Activated CD8-positive, alpha-beta memory T cell treated with anti-CD3 and anti-CD28 coated beads for 1 hour (primary cell): ENCODE results near the gene TBX15.

Experiments used
- DNase-seq, 2 donors: peaks; one replicate each; pipeline ENCODE4 v3.0.0-alpha.2; 2020; ENCODE audit warnings: low read depth in 1 of 2; ENCODE audit errors: extremely low read depth in 1 of 2

The TBX15 gene

DNA sequence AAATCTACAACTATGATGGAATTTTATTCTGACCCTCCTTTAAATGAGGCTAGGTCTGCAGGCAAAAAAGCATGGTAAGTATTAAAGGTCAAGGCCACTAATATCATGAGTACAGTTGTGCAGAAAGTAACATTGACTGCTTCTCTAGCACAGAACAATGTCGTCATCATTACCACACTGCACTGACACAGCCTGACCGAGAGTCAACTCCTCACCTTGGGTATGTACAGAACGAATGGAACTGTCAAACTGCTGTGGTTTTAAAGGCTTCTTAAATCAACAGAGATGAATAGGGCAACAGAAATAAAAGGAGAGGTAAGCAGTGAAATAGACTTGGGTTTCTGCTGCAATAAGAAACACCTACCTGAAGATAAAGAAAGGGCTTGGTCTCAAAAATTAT lies 88.8 kb downstream of the TBX15 start:
- no peak for DNase-seq

DNA sequence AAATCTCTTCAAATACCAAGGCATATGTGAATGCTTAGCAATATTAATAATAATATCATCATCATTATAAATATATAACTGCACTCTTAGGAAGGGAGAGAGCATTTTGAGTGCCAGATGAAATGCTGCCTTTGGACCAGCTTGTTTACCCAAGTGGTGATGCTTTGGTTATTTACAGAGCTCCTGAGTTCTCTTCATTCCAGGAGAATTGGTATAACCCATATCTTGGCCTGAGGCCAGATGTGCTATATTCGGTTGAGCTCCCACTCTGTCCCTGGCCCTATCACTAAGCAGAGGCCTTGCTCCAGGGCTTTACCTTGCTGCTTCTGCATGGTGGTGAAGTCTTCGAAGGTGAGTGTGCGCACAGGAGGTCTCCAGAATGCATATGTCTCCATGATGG lies 89.4 kb downstream of the TBX15 start:
- DNase-seq: no peak

DNA sequence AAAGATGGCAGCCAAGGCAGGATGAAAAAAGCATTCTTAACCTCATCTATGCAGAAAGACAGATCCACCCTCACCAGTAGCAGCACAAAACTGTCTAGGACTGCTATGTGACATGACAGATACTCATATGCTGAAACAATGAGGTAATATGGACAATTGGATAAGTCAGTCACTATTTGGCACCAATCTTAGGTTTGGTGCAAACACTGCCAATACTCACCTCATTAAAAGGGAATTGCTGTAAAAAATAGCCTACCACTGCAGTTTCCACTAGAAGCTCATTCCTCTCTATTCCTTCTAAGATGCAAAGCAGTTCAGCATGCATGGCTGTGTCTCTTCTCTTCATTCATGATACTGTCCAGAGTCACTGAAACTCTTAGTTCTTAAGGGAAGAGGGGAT lies 91.7 kb downstream of the TBX15 start:
- no peak for DNase-seq

DNA sequence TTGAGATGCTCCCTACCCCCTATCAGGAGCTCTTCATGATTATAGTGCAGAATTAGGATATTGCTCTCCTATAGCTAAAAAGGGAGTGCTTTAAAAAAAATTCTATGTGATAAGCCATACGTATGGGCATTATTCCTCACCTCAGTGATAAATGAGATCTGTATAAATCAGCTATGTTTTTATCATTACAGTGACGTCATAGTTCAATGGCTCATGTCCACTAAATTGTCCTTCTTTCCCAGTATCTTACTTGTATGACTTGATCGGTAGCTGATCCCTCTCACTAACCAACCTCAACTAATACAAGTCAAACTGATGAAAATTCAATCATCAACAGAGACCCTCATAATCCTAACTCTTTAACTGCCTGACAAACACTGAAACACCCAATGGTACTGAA lies 93.3 kb downstream of the TBX15 start:
- DNase-seq: no peak

DNA sequence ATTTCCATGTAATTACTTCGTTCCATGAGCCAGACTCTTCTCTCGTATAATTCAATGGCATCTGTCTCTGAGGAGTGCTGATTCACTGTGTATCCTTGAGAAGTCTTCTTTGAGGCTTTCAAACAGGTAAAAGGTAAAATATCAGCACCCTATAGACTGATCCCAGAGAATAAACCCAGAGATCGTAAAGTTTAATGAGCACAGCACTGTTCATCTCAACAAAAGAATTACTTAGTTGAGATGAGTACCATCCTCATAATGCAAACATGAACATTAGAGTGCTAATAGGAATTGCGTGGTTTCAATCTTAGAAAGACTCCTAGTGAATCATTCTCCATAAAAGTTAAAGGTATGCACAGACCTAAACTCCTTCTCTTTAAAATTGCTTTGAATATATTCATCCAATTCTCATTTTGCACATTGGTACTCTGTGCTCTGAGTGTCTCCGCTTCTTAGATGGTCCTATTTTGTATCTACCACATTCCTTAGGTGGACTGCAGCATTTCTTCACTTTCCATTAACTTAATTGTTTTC lies 97.2 kb downstream of the TBX15 start:
- DNase-seq: no peak

DNA sequence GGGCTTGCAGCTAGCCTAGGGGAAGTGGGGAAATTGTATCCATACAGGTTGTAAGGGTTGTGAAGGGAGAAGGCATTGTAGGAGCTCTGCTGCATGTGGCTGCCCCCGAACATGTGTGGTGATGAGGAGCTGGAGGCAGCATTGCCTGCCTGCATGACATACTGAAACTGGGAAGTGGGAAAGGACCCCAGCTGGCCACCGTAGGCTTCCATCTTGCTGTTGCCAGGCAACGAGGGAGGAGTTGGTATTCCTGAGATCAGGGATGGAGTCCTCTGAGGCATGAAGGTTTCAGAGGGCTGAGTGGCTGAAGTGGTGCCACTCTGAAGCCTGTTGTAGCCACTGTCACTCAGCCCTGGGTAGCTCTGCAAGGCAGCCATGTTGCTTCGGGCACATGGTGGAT lies 103.2 kb downstream of the TBX15 start:
- DNase-seq: no peak

DNA sequence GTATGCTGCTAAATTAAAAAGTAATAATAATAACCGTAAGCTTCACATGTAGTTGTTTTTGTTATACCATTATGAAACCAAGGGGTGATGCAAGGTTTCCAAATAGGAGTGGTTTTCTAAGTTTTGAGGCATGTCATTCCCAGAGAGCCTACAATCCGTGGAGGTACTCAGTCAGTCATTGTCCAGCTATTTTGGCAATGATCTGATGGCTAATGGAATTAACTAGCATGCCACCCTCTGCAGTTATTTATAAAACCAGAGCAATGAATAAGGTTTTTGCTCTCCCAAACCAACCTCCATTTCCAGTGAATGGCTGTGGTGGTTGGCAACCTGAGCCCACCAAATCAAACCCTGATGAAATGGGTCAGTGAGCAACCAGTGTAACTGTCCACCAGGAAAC lies 106.4 kb downstream of the TBX15 start:
- DNase-seq: no peak

DNA sequence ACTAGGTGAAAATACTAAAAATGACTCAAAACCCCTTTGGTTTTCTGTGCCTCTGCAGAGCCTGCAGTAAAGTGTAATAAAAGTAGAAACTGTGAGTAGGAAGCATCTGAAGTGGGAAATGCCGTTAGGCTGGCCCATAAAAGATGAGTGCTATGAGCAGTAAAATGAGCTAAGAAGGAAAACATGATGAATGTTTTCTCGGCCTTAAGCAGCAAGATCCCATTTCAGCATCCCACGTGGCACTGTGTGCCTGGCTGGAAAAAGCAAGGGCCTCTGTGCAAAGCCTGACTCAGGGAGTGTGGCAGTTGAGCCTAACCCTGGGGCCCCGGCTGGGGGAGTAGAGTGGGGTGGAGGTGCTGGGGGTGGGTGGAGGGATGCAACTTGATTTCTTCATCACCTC lies 109.5 kb downstream of the TBX15 start:
- DNase-seq: no peak

DNA sequence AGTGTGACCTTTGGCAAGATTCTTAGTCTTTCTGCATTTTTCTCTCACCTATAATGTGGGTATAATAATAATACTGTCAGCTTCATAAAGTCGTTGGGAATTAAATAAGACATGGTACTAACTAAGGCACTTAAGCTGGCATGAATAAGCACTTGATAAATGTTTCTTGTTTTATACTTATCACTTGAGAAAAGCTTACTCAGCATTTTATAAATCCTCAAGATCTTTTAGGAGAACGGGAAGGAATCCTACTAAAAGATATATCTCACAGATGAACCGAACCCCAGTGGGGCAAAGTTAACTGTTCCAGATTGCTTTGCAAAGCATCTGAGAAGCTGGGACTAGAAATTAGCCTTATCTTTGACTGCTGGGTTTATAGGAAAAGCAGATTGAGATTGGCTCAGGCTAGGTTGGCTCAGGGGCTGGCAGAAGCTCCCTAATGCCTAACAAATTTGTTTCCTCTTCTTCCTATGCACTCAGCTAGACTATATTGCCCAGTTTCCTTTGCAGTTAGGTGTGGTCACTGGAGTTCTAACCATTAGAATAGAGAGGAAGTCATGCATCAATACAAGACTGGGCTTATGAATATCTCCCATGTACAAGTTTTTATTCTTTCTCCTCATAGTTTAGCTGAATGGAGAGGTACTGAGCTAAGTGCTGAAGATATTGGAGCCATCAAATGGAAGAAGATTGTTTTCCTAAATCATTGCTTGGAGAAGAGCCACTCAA lies 110.3 kb downstream of the TBX15 start:
- no peak for DNase-seq

DNA sequence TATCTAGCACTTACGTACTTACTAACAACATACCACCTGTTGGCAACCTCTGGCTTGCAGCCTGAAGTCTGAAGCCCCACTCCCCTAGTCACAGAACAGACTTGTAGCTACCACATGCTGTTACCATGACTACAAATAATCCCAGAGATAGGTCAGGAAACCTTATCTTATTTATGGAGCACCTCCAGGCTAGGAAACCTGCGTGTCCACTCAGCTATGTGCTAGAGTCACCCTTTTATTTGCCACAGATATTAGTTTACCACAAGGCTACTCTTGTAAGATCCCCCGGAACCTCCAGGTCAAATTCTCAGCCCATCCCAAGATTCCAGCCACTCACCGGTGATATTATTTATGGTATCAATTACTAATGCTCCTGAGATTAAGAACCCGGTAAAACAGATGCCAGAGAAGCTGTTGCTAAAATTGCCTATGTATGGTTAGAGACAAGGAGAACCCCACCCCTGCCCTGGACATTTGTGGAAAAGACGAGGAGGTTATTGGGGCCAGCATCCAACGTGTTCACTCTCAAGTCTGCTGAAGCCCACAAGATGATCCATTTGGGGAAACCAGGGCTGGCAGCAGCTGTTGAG lies 116.5 kb downstream of the TBX15 start:
- DNase-seq: no peak

DNA sequence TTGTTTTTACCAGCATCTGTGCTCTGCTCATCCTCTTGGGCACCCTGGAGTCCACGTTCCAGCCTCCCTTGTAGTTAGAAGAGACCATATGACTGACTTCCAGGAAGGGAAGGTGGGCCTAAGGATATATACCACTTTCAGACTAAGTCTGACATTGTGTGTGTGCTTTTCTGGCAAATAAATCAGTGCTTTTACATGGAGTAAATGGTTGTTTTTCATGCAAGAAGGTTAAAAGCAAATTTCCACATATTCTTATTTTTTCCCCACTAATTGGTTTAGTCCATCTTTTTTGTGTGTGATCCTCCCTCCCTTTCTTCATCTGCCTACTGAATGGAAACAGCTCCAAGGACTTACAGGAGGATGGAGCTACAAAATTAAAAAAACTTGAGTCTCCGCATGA lies 119.8 kb downstream of the TBX15 start:
- no peak for DNase-seq

DNA sequence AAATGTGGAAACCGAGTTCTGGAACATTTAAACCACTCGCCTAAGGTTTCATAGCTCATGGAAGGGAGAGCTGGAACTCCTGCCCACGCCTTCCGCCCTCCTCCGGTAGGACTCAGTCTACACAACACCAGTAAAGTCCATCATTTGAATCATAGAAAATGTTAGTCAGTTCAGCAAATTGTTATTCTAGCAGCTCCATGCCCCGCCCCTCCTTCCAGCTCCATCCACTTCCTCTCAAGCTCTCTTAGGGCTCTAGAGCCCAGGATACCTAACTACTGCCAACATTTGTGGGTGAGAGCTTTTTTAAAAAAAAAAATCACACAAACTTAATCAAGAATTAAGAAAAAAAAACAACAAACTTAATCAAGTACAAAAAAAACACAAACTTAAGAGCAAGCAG lies 121.8 kb downstream of the TBX15 start:
- DNase-seq: no peak

DNA sequence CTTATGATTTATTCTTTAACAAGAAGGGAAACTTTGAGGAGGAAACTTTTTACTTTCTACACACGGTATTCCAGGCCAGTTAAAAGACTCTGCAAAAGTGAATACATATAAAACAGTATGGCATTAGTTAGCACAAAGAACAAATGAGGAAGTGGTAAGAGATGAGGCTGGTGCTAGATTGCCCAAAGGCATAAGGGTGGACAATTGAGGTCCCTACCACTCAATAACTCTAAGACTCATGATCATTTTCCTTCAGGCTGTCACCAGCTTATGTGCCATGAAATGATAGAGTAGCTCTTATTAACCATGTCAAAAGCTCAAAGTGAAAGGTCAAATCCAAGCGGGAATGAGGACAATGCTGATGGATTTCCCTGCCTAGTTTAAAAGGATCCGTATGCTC lies 124.5 kb downstream of the TBX15 start:
- no peak for DNase-seq

DNA sequence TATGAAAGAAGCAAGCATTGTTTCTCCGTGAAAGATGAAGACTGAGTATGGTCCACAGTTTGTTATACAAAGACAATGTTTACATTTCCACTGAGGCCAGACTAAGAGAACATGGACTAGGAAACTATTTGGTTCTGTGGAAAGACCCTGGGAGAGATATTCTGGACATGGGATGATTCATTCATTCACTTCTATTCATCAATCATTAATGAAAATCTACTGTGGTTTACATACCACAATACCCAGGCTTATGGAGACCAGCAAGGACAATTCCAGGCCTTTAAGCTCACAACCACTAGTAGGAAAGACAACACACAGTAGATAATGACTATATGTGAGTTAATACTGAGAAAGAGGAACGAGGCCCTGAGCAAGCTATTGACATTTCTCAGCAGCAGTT lies 125.4 kb downstream of the TBX15 start:
- DNase-seq: no peak

DNA sequence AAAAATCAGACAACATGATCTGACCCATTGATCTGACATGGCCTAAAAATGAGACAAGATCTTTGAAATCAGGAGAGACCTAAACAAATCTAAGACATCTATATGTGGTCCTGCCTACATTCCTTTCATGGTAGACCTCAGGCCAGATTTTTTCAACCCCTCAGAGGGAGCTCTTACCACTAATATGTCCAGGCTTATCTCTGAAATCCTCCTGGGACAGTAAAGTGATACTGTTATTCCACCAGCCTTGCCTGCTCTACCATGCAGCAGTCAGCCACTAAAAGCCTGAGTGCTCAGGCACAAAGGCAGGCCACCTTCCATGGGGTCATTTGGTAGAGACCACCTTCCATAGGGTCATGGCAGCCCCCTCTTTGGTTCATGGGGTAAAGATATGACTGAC lies 126.9 kb downstream of the TBX15 start:
- no peak for DNase-seq

DNA sequence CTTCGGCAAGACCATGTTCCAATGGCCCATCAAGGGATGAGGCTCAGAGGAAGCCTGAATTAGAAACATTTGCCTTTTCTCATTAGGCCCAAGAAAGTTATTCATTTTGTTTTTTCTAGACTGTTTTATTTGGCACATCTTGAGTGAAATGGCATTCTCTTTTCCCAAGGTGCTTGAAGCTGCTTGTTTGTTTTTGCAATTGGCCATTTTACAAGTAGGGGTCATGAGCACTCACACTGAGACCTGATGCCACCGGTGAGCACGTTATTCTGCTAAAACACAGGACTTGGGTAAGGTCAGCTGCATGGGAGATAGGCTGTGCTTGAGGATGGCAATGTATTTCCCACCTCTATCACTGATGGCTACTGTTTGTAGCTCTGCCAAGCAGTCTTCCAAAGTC lies 128.1 kb downstream of the TBX15 start:
- no peak for DNase-seq

DNA sequence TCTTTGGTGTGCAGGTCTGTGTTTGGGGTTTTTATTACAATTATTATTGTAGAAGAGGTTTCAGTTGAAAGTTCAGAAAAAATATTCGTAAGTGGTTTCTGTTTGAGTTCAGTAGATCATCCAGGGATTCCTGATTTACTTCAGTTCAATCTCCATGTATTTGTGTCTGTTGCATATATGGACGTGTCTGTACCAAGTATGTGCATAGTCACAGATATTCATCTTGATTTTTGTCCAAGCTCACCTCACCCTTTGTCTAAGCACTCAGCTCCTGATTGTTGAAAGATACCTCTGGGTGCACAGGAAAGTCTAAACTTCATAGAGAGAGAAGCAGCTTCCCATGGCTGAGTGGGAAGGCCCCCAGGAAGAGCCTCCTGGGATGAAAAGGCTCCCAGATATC lies 141.7 kb downstream of the TBX15 start:
- DNase-seq: no peak

DNA sequence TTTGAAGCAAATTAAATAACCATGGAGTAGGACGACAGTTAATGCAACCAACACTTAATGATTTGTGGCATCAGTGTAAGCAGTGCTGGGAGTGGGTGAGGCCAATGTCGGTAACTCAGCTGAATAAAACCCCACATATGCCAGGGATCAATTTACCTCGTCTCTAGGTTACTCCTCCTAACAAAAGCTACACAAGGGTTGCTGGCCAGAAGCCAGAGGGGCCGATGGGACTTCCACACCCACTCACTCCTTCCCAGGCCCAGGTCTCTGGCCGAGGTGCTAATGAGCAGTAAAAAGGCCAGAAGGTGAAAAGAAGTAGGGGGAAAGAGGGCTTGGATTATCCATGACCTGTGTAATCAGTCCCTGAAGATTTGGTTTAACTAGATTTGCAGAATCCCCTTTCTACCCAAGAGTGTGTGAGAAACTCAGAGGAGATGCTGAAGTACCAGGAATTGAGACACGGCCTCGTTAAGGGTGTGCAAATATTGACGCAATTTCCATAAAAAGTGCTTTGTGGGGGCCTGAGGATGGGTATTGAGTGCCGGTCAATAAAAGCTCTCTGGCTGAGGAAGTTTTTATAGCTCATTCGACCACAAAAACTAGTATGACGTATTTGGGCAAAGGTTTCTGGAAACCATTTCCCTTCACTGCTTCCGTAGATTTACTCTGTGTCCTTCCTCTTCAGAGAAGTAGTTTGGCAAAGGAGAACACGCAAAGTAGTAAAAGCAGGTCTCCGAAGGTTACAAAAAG lies 145.5 kb downstream of the TBX15 start:
- no peak for DNase-seq

DNA sequence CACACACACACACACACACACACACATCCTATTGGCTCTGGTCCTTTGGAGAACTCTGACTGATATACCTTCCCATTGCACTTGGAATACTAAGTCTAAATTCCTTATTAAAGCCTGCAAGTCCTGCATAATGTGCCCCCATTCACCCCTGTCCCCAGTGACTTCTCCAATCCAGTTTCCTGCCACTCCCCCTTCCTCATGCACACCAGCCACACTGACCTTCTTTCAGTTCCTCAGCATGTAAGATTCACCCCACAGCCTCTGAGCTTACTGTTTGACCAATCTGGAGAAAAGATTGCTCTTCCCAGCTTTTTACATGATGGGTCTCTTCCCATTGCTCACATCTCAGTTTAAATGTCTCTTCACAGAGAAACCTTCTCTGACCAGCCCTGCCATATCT lies 146.6 kb downstream of the TBX15 start:
- no peak for DNase-seq
